Measurements from ENCODE around the gene DNM2.
A peak's percentile ranks its signal among the peaks of the same experiment; 100 is the strongest.
"Not testable (repeated sequence)": the region's sequence is repeated elsewhere in the genome, so short reads cannot be mapped to it uniquely, and the experiment has no call there.

The DNM2 gene

GRCh38 chr19:10838377-10838776 lies 120.5 kb downstream of the DNM2 start:
- DNase-seq, result no peak

- DNase-seq, result no peak
Observed at GRCh38 chr19:10839114-10840050, 121.5 kb downstream of the DNM2 start.

GRCh38 chr19:10842788-10843187 lies 124.9 kb downstream of the DNM2 start:
- DNase-seq, result no peak

- no peak for DNase-seq
Observed at GRCh38 chr19:10846500-10847202, 128.8 kb downstream of the DNM2 start.

- DNase-seq, result no peak
Observed at GRCh38 chr19:10848230-10848856, 130.5 kb downstream of the DNM2 start, which contains the start of gene C19orf38. C19orf38 (plus strand) TSS chr19:10848415; CDS start chr19:10848509, 94 bp downstream.

GRCh38 chr19:10850631-10851030 lies 132.8 kb downstream of the DNM2 start:
- no peak for DNase-seq

GRCh38 chr19:10852098-10852800 lies 134.4 kb downstream of the DNM2 start:
- no peak for DNase-seq

GRCh38 chr19:10852941-10853340 lies 135.1 kb downstream of the DNM2 start:
- DNase-seq, result no peak

- DNase-seq, result no peak
Observed at GRCh38 chr19:10854350-10855089, 136.6 kb downstream of the DNM2 start.

GRCh38 chr19:10855879-10856522 lies 138.1 kb downstream of the DNM2 start:
- DNase-seq, result peak in 1 of 5 experiments; percentile 54

- not testable (repeated sequence) for DNase-seq
Observed at GRCh38 chr19:10856899-10857298, 139.0 kb downstream of the DNM2 start.

GRCh38 chr19:10858204-10858828 lies 140.4 kb downstream of the DNM2 start:
- DNase-seq, result no peak

GRCh38 chr19:10861103-10861651 lies 143.3 kb downstream of the DNM2 start:
- peak in 2 of 5 experiments; percentile 8 to 48 for DNase-seq

GRCh38 chr19:10862561-10863106 lies 144.8 kb downstream of the DNM2 start:
- no peak for DNase-seq

GRCh38 chr19:10863107-10863717 lies 145.3 kb downstream of the DNM2 start:
- no peak for DNase-seq

- DNase-seq, result peak; percentile 59 to 82 (median 70)
Observed at GRCh38 chr19:10864538-10864899, 146.6 kb downstream of the DNM2 start.

- no peak for DNase-seq
Observed at GRCh38 chr19:10866495-10866894, 148.6 kb downstream of the DNM2 start.

- no peak for DNase-seq
Observed at GRCh38 chr19:10868872-10869547, 151.1 kb downstream of the DNM2 start.

- DNase-seq, result not testable (repeated sequence)
Observed at GRCh38 chr19:10869872-10870311, 152.0 kb downstream of the DNM2 start.
